Ishikawa (cell line): Measurements from ENCODE around the gene PPM1N.

Experiments
- CEBPB ChIP-seq: IDR thresholded peaks from 2 replicates; pipeline ENCODE4 v1.6.1; 2012
- CREB1 ChIP-seq: IDR thresholded peaks from 2 replicates; pipeline ENCODE4 v1.6.1; 2012; ENCODE audit warnings: low read depth
- EGR1 ChIP-seq: IDR thresholded peaks from 2 replicates; pipeline ENCODE4 v1.6.1; 2012
- EP300 ChIP-seq: IDR thresholded peaks from 2 replicates; pipeline ENCODE4 v1.6.1; 2012; ENCODE audit warnings: borderline replicate concordance
- FOXM1 ChIP-seq: IDR thresholded peaks from 2 replicates; pipeline ENCODE4 v1.6.1; 2012; ENCODE audit warnings: low read depth, borderline replicate concordance
- MAX ChIP-seq: IDR thresholded peaks from 2 replicates; pipeline ENCODE4 v1.6.1; 2012
- NFIC ChIP-seq: IDR thresholded peaks from 2 replicates; pipeline ENCODE4 v1.6.1; 2012
- RAD21 ChIP-seq: IDR thresholded peaks from 2 replicates; pipeline ENCODE4 v1.6.1; 2012; ENCODE audit warnings: low read depth
- TAF1 ChIP-seq: IDR thresholded peaks from 2 replicates; pipeline ENCODE4 v1.6.1; 2012; ENCODE audit warnings: low read depth, mild to moderate bottlenecking
- TCF12 ChIP-seq: IDR thresholded peaks from 2 replicates; pipeline ENCODE4 v1.6.1; 2012; ENCODE audit warnings: low read depth
- TEAD4 ChIP-seq: IDR thresholded peaks from 2 replicates; pipeline ENCODE4 v1.6.1; 2012
- USF1 ChIP-seq: IDR thresholded peaks from 2 replicates; pipeline ENCODE4 v1.6.1; 2012
- YY1 ChIP-seq: IDR thresholded peaks from 2 replicates; pipeline ENCODE4 v1.6.1; 2012; ENCODE audit warnings: low read depth
- TF ChIP-seq, protein P1 (sequence below): IDR thresholded peaks from 2 replicates; pipeline ENCODE4 v1.6.1; 2012; ENCODE audit warnings: low read depth, mild to moderate bottlenecking

DNA sequence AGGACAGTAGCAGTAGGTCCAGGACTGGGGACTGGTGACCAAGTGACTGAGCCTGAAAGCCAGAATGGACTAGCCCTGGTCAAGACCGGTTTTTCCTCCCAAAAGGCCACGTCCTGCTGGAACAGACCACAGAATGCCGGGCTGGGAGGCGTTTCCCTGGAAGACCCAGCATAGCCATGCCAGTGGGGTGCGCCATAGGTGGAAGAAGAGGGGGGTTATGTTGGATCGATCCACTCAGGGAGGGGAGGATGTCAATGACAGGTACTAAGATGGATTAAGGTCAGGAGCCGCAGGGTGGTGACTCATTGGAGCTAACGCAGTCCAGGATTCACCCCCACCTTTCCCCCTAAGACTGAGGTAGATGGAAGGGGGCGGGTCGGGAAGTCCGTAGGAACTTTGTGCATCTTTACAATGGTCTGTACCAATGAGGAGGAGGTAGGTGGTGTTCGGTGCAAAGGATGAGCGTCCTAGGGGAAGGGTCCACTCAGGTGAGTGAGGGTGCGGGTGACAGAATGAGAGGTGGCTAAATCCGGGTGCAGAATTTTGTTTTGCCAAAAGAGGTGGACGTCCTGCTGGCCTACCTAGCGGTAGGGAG is 30.0 kb downstream of the PPM1N start:
- no peak for TF ChIP-seq FOXM1
- no peak for TF ChIP-seq CEBPB
- no peak for TF ChIP-seq TEAD4
- TF ChIP-seq MAX: no peak
- TF ChIP-seq, protein P1, sequence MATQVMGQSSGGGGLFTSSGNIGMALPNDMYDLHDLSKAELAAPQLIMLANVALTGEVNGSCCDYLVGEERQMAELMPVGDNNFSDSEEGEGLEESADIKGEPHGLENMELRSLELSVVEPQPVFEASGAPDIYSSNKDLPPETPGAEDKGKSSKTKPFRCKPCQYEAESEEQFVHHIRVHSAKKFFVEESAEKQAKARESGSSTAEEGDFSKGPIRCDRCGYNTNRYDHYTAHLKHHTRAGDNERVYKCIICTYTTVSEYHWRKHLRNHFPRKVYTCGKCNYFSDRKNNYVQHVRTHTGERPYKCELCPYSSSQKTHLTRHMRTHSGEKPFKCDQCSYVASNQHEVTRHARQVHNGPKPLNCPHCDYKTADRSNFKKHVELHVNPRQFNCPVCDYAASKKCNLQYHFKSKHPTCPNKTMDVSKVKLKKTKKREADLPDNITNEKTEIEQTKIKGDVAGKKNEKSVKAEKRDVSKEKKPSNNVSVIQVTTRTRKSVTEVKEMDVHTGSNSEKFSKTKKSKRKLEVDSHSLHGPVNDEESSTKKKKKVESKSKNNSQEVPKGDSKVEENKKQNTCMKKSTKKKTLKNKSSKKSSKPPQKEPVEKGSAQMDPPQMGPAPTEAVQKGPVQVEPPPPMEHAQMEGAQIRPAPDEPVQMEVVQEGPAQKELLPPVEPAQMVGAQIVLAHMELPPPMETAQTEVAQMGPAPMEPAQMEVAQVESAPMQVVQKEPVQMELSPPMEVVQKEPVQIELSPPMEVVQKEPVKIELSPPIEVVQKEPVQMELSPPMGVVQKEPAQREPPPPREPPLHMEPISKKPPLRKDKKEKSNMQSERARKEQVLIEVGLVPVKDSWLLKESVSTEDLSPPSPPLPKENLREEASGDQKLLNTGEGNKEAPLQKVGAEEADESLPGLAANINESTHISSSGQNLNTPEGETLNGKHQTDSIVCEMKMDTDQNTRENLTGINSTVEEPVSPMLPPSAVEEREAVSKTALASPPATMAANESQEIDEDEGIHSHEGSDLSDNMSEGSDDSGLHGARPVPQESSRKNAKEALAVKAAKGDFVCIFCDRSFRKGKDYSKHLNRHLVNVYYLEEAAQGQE: no peak
- TF ChIP-seq EP300: no peak
- no peak for TF ChIP-seq YY1
- TF ChIP-seq RAD21: no peak
- no peak for TF ChIP-seq TCF12
- TF ChIP-seq NFIC: no peak
- TF ChIP-seq TAF1: no peak
- no peak for TF ChIP-seq EGR1
- no peak for TF ChIP-seq CREB1
- no peak for TF ChIP-seq USF1
